COLO668 (cell line): Measurements from ENCODE around the gene DNAJC11.
"Not testable (repeated sequence)": the region's sequence is repeated elsewhere in the genome, so short reads cannot be mapped to it uniquely, and the experiment has no call there.

Source experiments
- DNase-seq: peaks from one replicate; lab custom pipeline; 2025; ENCODE audit not compliant: unreplicated experiment; lab: John Stamatoyannopoulos, UW

Gene DNAJC11

DNA sequence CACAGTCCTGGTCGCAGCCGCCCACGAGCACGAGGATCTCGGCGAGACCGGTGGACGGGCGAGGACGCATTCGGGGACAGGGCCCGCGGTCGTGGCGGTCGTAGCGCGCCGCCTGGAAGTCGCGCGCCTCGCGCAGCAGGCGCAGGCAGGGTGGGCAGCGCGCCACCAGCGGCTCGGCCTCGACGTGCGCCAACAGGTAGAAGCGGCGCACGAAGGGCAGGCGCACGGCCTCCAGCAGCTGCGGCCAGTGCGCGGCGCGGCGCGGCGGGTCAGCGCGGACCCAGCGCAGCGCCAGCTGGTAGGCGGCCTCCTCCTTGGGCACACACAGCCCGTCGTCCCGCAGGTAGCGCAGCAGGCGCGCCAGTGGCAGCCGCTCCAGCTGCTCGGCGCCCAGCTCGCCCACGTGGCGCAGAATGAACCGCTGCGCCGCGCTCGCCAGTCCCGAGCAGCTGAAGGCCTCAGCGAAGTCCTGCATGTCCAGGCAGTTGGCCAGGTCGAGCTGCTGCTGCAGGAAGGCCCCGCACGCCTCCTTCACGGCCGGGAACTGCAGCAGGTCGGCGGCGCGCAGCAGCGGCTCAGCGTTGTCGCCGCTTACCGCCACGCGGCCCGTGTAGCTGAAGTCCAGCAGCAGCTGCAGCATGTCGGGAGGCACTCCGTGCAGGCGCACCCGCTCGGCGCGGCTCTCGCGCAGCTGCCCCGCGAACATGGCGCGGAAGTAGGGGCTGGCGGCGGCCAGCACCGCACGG is 99.5 kb downstream of the DNAJC11 start:
- peak; percentile 95 for DNase-seq

DNA sequence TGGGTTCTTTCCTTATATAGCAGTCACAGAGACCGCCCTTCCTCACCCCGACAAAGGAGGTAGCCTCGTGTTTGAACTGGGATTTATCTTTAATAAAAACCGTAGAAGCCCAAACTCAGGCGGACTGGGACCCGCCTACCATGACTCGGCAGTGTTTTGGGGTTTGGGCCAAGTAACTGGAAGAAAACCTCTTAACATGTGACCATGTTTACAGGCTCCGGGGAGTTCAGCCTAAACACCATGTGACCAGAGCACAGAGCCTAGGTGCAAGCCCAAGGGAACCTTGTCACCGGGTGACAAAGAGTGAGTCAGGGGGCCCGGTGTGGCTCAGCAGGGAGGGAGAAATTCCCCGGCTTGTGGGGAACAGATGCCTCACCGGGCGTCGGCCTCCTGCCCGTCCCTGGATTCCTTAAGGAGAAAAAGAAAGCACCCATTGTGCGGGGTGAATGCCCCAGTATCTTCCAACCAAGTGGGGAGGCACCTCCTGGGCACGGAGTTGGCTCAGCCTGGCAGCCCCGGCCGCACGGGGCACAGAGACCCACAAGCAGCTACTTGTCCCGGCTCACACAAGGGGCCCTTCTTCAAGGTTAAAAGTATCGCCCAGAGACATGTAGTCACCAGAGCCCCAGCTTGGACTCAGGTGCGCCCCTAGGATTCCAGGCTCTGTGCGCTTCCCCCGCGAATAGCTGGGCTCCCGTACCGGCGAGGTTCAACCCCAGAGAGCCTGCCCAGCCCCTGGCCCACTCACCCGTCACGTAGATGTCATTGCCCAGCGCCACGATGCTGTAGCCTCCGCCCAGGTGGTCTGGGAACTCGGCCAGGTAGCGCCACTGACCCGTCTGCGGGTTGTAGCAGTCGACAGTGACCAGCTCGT is 100.3 kb downstream of the DNAJC11 start:
- peak; percentile 74 for DNase-seq

DNA sequence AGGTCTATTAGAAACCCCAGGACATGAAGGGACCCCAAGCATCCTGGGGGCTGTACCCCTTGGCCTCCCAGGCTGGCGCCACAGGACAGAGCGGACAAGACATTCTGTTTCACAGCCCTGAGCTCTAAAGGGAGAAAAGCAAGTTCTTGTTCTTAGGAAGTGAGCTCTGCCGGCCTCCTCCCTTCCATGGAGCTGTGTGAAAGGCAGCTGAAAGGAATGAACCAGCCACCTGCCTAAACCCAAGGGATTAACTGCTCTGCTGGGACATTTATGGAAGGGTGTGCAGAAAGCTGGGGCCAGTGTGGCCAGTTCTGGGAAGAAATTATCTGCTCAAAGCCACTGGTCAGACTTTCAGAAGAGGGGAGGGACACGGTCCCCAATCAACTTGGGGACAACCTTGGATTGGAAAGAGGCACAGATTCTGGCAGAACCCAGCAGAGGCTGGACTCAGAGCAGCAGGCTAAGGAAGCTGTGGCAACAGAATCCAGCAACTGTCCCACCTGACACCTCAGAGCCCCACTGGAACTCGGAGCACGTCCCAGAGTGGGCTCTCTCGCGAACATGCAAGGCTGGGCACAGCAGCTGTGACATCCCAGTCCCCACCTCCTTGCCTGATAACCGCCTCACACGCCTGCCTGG is 101.1 kb downstream of the DNAJC11 start:
- no peak for DNase-seq

DNA sequence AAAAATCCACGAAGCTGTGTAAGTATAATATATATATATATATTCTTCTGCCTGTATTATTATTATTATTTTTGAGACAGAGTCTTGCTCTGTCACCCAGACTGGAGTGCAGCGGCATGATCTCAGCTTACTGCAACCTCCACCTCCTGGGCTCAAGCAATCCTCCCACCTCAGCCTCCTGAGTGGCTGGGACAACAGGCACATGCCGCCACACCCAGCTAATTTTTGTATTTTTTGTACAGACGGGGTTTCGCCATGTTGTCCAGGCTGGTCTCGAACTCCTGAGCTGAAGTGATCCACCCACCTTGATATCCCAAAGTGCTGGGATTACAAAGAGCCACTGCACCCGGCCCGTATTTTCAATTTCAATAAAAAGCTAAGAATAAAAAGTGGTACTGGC is 101.6 kb downstream of the DNAJC11 start:
- DNase-seq = not testable (repeated sequence)

DNA sequence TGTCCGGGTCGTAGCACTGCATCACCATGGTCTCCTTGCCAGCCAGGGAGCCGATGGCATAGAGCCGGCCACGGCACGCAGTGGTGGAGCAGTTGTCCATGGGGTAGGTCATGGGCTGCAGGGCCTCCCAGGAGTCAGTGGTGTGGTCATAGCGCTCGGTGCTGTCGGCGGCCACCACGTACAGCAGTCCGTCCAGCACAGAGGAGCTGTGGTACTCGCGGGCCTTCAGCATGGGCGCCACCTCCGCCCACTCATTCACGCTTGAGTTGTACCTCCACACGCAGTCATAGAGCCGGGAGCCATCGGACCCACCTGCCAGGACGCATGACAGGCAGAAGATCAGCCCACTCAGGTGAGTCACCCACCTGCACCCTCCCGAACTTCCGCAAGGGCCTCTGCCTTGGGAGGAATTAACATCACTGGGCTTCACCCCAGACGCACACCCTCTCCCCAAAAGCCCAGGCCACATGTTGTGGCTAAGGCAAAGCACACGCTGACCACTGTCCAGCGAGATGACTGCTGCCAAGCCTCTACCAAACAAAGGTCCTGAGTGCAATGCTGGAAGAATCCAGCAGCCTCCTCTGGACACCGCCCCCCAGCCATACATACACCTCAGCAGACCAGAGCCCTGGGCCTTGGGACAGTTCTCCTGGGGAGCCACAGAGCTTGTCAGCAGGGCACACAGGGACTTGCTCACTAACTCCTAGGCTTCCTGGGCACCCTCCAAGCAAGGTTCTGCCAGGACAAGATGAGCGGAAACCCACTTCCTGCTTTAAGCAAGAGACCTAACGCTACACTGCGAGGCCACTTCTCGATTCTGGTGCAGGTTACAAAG is 102.3 kb downstream of the DNAJC11 start:
- peak; percentile 74 for DNase-seq

DNA sequence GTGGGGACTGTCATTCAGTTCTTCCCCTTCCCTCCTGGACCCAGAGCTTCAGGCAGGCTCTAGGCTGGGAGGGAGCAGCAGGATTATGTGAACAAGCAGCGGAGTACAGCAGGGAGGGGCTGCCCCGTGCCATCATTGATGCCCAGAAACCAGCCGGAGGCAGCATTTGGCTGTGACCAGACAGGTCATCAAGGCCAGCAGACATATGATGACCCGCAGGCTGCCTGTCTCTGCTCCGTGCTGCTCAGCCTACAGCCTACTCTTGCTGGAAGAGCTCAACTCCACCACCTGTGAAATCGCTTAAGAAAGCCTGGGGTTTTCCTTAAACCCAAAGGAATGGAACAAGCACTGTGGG is 103.9 kb downstream of the DNAJC11 start:
- DNase-seq = no peak

DNA sequence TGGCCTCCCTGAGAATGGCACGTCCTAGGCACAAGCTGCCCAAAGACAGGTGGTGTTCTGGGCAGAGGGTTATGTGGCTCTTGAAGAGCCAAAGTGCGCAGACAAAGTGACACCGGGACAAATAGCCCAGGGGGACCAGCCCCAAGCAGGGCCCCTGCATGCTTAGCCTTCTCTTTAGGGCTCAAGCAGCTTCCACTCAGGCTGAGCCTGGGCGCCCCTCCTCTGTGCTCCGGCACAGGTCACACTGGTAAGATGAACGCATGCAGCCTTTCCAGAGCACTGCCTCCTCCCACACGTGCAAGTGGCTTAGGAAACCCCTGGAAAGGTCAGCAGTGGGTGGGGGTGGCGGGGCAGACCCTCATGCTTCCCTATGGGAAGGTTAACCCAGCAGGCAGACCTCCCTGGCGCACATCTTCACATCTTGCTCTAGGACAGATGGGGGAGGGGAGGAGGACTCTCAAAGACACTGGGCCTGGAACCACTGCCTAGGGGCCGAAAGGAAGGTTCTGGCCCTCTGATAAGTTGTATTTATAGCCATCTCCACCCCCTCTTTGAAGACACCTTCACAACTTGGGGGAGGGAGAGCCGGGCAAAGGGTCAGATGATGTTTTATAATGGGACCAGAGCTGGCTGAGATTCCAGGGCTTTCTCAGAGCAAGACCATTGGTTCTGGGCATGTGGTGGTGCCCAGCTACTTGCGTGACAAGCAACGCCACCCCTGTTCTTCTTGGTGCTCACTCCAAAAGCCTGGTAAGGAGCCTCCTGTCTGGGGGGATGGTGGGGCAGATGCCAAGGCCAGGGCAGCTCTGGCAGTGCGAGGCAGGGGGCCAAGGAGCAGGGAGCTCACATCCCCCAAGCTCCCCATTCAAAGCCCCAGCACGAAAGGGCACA is 104.5 kb downstream of the DNAJC11 start:
- no peak for DNase-seq

DNA sequence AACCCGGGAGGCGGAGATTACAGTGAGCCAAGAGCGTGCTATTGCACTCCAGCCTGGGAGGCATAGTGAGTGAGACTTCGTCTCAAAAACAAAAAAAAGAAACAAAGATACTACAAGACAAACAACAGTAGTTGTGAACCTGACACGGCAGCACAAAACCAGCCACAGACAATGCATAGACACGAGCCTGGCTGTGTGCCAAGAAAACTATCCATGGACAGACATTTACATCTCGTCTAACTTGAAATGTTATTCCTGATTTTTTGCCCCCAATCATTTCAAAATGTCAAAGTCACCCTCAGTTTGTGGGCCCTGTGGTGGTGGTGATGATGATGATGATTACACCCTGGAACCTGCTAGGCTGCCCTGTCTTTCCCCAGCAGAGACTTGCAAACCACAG is 105.3 kb downstream of the DNAJC11 start:
- peak; percentile 57 for DNase-seq

DNA sequence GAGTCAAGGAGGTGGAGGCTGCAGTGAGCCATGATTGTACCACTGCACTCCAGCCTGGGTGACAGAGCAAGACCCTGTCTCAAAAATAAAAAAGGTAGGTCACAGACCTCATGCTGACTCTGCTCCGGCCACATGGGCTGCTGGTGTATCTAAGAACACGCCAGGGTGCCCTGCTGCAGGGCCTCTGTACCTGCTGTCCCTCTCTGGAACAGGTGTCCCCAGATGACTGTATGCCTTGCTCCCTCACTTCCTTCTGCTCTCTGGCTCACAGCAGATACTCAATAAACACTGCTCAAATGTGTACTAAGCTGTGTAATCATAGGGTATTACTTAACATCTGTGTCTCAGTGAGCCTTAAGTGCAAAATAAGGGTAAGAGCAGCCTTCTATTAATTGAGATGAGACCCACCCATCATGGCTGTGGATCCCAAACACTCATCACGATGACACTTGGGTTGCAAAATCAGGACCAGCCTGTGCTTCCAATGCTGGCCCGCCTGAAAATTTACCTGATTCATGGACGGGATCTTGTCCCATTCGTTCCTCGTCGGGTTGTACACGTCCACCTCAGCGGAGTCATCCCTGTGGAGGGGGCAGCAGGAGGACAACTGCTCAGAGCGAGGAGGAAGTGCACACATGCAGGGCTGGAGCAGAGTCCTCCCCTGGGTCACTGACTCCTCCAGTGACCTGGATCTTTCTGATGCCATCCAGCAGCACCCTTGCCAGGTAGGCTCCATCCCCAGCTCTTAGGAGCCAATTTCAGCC is 106.5 kb downstream of the DNAJC11 start:
- no peak for DNase-seq

DNA sequence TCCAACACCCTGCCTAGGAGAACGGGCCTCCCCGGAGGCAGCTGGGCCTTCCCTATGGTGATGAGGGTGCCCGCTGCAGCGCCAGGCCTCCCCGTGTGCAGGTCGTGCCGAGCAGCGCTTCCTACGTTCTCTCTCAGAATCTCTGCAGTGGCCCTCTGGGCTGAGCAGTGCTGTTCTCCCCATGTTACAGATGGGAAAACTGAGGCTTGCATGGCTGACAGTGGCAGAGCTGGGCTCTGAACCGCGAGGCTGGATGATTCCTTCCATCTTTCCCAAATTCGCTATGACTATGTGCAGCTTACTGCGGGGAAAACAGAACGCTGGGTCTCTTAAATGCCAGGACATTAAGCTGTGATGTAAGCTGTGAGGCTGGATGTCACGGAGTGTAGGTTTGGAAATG is 107.8 kb downstream of the DNAJC11 start:
- DNase-seq = no peak

DNA sequence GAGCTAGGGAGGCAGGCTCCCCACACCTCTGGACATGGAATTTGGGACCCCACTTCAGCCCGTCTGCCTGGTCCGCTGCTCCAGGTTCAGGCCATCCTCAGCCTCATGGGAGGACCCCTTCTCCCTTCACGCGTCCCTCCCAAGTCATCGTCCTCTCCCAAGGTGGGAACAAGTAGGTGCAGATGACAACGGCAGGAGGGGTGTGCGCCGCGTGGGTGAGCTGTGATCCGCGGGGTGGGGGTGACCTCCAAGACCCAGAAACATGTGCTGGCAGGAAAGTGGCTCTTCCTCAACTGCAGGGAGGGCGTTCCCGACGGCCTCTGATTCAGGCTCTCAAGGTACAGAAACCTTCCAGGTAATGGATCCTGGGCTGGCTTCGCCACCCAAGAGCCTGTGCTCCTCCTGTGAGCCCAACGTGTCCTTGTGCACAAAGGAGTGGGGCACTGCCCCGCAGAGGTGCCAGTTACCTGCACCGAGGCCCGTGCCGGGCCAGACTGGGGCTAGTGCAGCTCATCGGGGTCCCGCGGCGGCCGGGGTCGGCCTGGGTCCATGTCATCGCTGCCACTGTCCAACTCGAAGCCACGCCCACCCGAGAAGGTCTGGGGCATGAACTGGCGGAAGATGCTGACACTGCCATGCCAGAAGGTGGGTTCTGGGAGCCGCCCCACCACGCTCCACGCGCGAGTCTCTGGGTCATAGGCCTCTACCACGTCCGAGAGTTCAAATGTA is 108.6 kb downstream of the DNAJC11 start:
- DNase-seq = no peak

DNA sequence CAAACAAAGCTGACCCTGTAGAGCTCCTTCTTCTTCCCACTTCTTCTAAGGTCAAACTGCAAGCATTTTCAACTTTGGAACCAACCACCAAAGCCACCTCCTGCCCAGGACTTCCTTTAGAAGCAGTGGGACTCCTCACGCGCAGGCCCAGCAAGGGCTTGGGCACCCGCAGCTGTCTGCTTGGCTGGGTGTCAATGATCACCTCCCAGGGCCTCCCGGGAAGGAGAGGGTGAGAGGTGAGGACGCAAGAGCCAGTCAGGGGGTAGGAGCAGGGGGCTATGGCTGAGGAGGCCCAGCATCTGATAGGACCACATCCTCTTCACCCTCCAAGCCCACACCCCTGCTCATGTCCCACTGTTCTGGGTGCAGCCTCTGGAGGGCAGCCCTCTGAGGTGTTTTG is 109.2 kb downstream of the DNAJC11 start:
- no peak for DNase-seq

DNA sequence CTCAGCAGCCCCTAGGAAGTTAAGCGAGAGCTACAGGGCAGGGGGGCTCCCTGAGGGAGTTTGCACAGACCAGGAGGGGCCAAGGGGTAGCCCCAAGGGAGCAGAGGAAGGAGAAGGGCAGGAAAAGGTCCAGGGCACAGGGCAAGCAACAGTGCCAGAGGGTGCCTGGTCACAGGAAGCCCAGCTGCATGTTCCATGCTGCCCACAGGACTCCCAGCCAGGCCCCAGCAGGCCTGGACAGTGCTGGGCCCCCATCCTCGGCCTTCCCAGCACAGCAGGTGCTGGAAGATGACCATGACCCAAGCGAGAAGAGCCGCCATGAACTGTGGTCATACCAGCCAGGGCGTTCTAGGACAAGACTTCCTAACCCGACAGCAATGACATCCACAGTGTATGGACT is 110.0 kb downstream of the DNAJC11 start:
- no peak for DNase-seq

DNA sequence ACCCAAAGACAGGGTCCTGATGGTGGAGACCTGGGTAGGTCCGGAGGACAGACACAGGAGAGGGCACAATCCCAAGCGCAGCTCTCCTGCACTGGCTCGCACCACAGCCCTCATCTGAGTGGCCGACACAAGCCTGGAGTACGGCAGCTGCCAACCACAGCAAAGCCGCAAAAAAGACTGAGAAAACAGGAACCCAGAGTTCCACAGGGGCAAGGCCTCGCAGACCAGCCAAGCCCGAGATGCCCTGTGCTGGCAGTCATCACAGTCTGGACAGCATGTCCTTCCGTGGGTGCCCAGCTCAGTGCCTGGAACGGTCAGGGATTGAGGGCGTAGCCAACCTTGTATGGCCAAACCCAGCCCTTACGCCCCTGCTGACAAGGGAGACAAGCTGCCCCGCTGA is 110.4 kb downstream of the DNAJC11 start:
- no peak for DNase-seq

DNA sequence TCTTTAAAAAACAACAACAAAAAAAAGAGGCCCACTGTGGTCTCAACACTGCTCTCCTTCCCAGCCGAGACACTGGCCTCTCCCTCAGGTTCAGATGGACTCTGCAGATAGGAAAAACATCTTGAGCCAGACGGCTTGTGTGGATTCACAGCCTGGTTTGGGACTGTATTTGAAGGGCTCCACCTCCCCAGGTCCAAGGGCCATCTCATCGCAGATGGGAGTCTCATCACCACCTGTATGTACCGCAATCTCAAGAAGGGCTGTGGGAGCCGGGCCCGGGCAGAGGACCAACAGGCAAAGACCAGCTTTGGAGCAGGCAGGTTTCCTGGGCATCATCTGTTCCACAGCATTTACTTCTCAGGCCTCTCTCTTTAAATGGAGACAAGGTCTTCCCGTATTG is 111.6 kb downstream of the DNAJC11 start:
- DNase-seq = no peak

DNA sequence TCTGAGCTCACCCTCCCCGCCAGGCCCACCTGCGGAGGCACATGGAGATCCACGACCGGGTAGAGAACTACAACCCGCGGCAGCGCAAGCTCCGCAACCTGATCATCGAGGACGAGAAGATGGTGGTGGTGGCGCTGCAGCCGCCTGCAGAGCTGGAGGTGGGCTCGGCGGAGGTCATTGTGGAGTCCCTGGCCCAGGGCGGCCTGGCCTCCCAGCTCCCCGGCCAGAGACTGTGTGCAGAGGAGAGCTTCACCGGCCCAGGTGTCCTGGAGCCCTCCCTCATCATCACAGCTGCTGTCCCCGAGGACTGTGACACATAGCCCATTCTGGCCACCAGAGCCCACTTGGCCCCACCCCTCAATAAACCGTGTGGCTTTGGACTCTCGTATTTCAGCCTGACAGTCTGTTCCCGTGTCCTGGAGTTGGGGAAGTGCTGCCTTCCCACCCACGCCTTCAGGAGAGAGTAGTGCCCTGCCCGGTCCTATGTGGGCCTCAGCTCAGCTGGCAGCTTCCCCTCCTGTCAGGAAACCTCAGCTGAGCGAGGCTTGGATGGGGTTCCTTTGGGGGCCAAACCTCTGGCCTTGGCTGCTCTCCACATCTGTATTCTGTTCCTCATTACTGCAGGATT is 112.6 kb downstream of the DNAJC11 start:
- no peak for DNase-seq

DNA sequence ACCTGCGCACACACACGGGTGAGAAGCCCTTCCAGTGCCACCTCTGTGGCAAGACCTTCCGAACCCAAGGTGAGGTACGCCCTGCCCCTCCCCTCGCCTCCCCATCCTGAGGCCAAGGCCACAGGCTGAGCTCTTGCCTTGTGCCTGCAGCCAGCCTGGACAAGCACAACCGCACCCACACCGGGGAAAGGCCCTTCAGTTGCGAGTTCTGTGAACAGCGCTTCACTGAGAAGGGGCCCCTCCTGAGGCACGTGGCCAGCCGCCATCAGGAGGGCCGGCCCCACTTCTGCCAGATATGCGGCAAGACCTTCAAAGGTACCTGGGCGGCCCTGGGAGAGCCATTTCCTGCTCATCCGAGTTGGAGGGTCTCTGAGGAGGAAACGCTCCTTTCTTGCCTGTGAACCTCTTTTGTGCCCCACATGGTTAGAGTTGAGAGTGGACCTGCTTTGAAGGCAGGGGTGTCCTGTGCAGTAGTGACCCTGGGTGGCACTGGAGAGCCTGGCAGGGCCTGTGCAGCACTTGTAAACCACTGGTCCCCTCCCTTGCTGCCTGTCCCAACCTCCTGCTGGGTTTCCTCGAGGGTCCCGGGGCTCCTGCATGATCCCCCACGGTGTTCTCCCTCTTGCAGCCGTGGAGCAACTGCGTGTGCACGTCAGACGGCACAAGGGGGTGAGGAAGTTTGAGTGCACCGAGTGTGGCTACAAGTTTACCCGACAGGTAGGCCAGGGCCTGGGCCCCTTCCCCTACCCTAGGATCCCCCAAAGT is 113.3 kb downstream of the DNAJC11 start:
- DNase-seq = no peak
